GM20000 (cell line): ENCODE measurements around the gene MCHR1.

ENCODE experiments used
- DNase-seq: peaks from one replicate; pipeline ENCODE4 v3.0.0; 2012; ENCODE audit warnings: low spot score
- TF ChIP-seq, protein P1 (sequence below): IDR thresholded peaks from 2 replicates; pipeline ENCODE4 v1.5.1; 2012; ENCODE audit warnings: mild to moderate bottlenecking, control low read depth; ENCODE audit errors: extremely low read depth, missing control alignments

The MCHR1 gene

DNA sequence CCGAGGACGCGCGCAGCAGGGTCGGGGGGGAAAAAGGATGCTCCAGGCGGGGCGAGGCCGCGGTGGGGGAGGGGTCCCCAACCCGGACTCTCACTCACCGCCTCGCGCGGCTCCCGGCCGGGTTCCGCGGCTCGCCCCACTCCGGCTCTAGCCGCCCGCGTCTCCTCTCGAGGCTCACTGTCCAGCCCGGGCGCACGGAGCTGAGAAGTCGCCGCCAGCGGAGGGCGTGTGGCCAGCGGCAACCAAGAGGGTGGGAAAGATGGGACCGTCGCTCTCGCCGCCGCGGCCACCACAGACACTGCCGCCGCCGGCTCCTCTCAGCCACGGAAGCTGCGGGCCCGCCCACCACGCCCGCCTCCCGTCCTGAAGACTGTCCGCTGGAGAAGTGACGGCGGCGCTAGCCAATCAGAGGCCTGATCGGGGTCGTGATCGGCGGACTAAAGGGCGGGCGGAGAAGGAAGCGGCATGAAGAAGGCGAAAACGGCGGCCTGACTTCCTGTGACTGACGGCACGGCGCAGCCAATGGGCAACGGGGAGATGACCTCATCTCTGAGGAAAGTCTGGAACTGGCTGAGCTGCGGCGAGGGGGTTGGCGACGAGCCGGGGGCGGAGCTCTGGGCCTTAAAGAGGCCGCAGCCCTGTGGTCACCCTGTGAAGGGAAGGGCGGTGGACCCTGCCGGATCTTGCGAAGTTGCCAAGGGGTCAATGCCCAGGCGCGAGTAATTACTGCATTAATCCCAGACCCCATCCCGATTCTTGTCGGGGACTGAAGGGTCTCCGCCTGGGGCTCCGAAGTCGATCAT, 42.7 kb upstream of the MCHR1 start, which contains the start of gene MRTFA:
Gene MRTFA (minus strand): TSS at position 340 of the 803 bp plus-strand sequence.
- TF ChIP-seq, protein P1, sequence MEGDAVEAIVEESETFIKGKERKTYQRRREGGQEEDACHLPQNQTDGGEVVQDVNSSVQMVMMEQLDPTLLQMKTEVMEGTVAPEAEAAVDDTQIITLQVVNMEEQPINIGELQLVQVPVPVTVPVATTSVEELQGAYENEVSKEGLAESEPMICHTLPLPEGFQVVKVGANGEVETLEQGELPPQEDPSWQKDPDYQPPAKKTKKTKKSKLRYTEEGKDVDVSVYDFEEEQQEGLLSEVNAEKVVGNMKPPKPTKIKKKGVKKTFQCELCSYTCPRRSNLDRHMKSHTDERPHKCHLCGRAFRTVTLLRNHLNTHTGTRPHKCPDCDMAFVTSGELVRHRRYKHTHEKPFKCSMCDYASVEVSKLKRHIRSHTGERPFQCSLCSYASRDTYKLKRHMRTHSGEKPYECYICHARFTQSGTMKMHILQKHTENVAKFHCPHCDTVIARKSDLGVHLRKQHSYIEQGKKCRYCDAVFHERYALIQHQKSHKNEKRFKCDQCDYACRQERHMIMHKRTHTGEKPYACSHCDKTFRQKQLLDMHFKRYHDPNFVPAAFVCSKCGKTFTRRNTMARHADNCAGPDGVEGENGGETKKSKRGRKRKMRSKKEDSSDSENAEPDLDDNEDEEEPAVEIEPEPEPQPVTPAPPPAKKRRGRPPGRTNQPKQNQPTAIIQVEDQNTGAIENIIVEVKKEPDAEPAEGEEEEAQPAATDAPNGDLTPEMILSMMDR: no peak
- DNase-seq: peak; percentile 96

DNA sequence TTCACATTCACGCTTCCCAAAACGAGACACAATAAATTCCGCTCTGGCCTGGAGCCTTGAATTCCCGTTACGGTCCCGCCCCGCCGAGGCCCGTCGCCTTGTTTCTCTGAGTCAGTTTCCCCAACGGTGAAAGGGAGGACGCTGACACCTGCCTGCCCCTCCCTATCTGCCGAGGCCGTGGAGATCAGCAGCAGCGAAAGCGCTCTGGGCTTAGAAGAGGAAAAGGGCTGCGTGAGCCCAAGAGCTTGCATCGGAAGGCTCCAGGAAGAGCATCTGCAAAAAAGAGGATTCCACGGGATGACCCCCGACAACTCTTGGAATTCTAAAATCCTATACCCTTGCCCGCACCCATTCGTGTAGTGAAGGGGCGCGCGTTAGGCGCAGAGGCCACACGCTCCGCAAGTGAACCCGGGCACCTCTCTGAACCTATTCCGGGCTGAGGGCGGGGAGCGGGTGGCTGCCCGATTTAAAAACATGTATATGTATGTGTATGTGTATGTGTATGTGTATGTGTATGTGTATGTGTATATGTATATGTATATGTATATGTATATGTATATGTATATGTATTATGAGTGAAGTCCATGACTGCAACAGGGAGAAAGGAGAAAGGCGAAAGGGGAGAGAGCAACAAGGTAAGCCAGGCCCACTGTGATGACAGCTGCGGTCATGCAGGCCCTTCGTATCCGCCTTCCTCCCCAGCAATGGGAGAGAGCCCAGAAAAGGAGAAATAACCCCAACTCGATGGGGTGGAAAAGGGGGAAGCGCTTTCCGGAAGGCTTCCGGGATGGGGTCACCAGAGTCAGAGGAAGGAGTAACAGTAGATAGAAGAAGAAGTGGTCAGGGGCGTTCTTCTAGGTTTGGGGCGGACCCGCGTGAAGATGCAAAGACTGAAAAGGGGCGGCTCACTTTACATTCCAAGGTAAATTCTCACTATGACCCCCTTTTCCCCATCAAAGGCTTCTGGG, 41.8 kb upstream of the MCHR1 start:
- DNase-seq: peak; percentile 29
- TF ChIP-seq, protein P1: no peak

DNA sequence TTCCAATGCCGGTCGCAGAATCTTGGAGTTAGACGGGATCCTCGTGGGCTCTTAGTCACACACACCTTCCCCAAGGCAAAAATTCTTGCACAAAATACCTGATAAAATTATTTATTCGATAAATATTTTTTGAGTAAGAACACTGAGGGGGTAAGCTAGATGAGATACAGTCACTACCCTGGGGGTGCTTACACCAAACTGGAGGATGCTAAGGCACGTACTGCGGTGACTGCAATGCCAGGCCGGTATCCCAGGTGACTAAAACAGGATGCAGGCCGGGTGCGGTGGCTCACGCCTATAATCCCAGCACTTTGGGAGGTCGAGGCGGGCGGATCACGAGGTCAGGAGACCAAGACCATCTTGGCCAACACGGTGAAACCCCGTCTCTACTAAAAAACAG, 41.0 kb upstream of the MCHR1 start:
- DNase-seq: no peak
- TF ChIP-seq, protein P1: no peak

DNA sequence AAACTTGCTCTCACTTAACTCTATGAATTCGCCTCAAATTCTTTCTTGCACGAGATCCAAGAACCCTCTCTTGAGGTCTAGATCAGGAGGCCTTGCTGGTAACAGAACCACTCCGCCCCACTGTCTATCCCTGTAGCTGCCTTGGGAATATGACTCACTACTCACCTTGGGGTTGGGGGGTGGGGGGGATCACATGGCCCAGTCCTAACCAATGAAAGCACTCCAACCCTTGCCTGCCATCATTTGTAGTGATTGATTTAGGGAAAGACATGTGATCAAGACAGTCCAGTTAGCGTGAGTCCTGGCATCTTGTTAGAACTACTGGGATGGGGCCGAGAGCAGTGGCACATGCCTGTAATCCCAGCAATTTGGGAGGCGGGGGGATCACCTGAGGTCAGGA, 38.0 kb upstream of the MCHR1 start:
- TF ChIP-seq, protein P1: no peak
- no peak for DNase-seq

DNA sequence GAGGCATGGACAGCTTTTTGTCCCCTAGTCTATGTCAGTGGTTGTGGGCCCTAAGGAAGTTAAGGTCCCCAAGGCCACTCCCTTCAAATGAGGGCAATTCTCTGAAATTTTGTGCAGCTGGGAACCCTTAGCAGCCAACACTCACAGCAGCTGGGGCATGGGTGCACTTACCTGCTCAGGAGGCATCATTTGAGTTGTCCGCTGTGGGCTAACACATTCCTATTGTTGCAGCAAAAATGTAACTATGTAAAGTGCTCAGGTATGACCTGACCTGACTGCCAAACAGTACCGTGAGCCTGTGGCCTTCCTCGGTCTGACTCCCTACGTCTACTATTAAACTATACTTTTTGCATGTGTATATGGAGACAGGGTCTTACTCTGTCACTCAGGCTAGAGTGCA, 37.0 kb upstream of the MCHR1 start:
- TF ChIP-seq, protein P1: no peak

DNA sequence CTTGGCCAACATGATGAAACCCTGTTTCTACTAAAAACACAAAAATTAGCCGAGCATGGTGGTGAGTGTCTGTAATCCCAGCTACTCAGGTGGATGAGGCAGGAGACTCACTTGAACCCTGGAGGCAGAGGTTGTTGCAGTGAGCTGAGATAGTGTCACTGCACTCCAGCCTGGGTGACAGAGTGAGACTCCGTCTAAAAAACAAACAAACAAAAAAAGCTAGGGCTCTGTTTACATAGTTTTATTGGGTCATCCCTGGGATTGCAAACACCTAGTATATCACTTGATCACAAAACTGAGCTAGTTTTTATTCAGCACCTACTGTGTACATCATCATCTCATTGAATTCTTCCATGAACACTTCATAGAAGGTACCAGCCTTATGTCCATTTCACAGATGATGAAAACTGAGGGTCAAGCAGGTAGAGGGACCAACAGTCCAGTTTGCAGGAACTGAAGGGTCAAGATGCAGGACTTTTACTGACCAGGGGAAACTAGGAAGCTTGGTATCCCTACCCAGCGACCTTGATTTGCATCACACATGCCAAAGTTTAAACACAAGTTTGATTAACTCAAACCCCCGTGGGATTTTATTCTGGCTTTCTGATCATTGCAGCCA, 33.6 kb upstream of the MCHR1 start:
- DNase-seq: no peak
- TF ChIP-seq, protein P1: no peak

More for the DNA sequence above, 37.0 kb upstream of the MCHR1 start:
- no peak for DNase-seq

DNA sequence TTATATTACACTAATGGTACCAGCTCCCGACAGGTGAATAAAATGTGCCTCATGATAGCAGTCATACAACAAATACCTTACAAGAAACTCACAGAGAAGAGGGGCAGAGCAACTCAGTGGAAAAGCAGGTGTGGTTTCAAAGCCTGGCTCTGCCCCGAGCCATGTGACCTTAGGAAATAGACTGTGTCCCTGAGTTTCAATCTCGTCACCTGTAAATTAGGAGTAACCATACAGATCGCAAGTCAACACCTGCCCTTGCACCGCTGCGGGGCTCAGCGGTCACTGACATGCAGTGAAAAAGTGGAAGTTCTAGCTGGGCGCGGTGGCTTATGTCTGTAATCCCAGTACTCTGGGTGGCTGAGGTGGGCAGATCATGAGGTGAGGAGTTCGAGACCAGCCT, 30.9 kb upstream of the MCHR1 start:
- no peak for DNase-seq
- TF ChIP-seq, protein P1: no peak
